Colonic mucosa (tissue), 4 donors: ENCODE results near the gene ARL6IP1. TPM values are rescaled to one million over a fixed set of nuclear protein-coding genes. Genes with fewer than 3 reads are reported as not detected.
A peak's percentile ranks its signal among the peaks of the same experiment; 100 is the strongest.

Experiments
- DNase-seq: peaks from one replicate; pipeline ENCODE4 v3.0.0-alpha.2; 2020
- H3K27ac ChIP-seq: fragments of 200-600 bp; one replicate; pipeline ENCODE4 v1.8.0; 2021
- H3K27me3 ChIP-seq: fragments of 200-600 bp; one replicate; pipeline ENCODE4 v1.8.0; 2021
- H3K36me3 ChIP-seq: fragments of 200-600 bp; one replicate; pipeline ENCODE4 v1.8.0; 2021
- H3K4me1 ChIP-seq: fragments of 200-600 bp; one replicate; pipeline ENCODE4 v1.8.0; 2021; ENCODE audit warnings: mild to moderate bottlenecking
- H3K4me3 ChIP-seq: fragments of 200-600 bp; one replicate; pipeline ENCODE4 v1.8.0; 2021
- H3K9ac ChIP-seq, 2 donors: one replicate each; pipeline ENCODE4 v1.7.0; 2013; ENCODE audit warnings: control low read depth in 2 of 2, low read depth in 2 of 2, low read length in 2 of 2
- H3K9me3 ChIP-seq: fragments of 200-600 bp; one replicate; pipeline ENCODE4 v1.8.0; 2021
- CTCF ChIP-seq: fragments of 200-600 bp; IDR thresholded peaks from one replicate; pipeline ENCODE4 v1.8.0; 2022; ENCODE audit warnings: antibody characterized with exemption, mild to moderate bottlenecking
- intact Hi-C: fragments of 100-400 bp; cut with DNase I; formaldehyde crosslinking; loops from one replicate; pipeline ENCODE4 v1.14.1; 2022
- total RNA-seq, 2 donors: library from RNA; stranded (reverse); fragmentation: NEBNext Ultra II Directional in 1 of 2; extraction: Animal tissue kit (Norgen Biotek cat#: 25700) in 1 of 2; gene quantifications; one replicate each; pipeline ENCODE4 v1.2.1, GENCODE V29; 2021
- donor health status: healthy.
- donor health status: DM: no; HTN: no; CAD: no.
- donor health status: DM: no; HTN: no; CAD: no.

Gene ARL6IP1
- total RNA-seq = 100 to 1,000 TPM; 205 to 251 TPM

GRCh38 chr16:18801145-18801972 lies at the start of gene ARL6IP1:
TSS of gene ARL6IP1 (minus strand) at chr16:18801549. CDS start at chr16:18801466, 83 bp downstream.
- H3K9me3 ChIP-seq = no peaks in the 10 kb centered on the region
- no peaks in the 10 kb centered on the region for H3K27me3 ChIP-seq
- TF ChIP-seq CTCF = peak; percentile 88
- intact Hi-C loops = no loop called here
- H3K36me3 ChIP-seq = peaks cover 4% of the 10 kb centered on the region
- H3K27ac ChIP-seq = peak within 1 kb of the TSS; percentile 90
- peak within 1 kb of the TSS; percentile 78 to 99 for H3K9ac ChIP-seq
- H3K4me3 ChIP-seq = peak within 1 kb of the TSS; percentile 92
- H3K4me1 ChIP-seq = peaks cover 4% of the 10 kb centered on the region
- DNase-seq = peak; percentile 99

GRCh38 chr16:18846416-18846815 lies 45.1 kb upstream of the ARL6IP1 start:
- intact Hi-C loops = no loop called here
- Histone ChIP-seq H3K27ac (no peak overlapping the region), H3K9me3 (no peaks in the 10 kb centered on the region), H3K4me3 (no peak overlapping the region), H3K9ac (no peak overlapping the region), H3K27me3 (no peaks in the 10 kb centered on the region), H3K36me3 (peaks cover 31% of the 10 kb centered on the region), H3K4me1 (no peaks in the 10 kb centered on the region)
- no peak for DNase-seq
- TF ChIP-seq CTCF = no peak

DNA sequence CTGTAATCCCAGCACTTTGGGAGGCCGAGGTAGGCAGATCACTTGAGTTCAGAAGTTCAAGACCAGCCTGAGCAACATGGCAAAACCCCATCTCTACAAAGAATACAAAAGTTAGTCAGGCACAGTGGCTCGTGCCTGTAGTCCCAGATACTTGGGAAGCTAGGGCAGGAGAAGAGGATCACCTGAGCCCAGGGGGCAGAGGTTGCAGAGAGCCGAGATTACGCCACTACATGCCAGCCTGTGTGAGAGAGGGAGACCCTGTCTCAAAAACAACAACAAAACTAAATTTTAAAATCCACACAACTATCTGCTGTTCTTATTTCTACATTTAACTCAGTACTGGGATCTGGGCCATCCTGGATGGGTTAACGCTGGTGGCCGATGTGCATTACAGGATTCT lies 41.2 kb upstream of the ARL6IP1 start:
- no peak for DNase-seq
- Histone ChIP-seq H3K27me3 (no peaks in the 10 kb centered on the region), H3K4me3 (no peak overlapping the region), H3K9me3 (no peaks in the 10 kb centered on the region), H3K27ac (no peak overlapping the region), H3K4me1 (no peaks in the 10 kb centered on the region), H3K36me3 (peaks cover 20% of the 10 kb centered on the region), H3K9ac (no peak overlapping the region)
- TF ChIP-seq CTCF = no peak
- intact Hi-C loops = no loop called here

DNA sequence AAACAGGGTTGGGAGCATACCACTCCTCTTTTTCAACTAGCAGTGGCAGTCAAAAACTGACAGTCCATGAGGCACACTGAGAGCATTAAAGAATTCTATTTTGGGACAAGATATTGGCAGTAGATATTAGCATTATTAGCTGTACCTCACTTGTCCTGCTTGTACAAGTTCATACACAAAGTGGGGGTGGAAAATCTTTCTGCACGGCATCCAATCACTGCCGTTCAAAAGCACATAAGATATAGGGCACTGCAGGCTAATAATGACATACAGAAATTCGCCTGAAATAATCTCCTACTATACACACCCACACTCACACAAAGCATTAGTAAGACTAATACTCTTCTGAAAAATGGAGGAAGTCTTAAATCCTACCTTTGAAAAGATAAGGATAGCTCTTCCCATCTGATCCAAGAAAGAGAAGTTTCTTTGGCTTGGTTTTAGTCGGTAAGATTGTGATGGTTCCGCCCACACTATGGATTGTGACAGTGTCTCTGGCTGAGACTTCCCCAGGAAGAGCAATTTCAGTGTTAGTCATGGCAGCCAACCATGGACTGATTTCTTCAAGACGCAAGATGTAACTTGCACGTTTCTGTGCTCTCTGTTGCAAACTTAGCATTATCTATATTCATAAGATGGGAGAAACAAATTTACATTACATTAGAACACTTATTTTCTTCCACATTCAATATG lies 40.6 kb upstream of the ARL6IP1 start:
- Histone ChIP-seq H3K27me3 (no peaks in the 10 kb centered on the region), H3K9ac (no peak overlapping the region), H3K36me3 (peaks cover 16% of the 10 kb centered on the region), H3K4me1 (no peaks in the 10 kb centered on the region), H3K4me3 (no peak overlapping the region), H3K27ac (no peak overlapping the region), H3K9me3 (no peaks in the 10 kb centered on the region)
- no peak for DNase-seq
- no peak for TF ChIP-seq CTCF
- intact Hi-C loops = no loop called here

DNA sequence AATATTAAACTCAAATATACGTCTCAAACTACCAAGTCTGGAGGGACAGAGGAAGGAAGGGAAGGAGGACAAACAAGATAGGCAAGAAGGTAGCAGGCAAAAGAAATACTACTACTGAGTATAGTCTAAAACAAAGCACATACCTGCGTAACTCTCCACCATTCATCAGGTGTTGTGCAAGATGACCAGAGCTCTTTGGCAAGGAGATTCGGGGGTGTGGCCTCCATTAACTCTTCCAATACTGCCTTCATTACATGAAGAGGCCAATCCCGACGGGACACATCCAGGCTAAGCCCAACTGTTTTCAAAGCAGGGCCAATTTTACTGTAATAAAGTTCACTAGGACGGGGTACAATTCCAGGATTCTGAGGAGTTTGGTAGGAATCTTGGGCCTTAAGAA lies 38.2 kb upstream of the ARL6IP1 start:
- intact Hi-C loops = no loop called here

More for the DNA sequence above, 38.2 kb upstream of the ARL6IP1 start:
- Histone ChIP-seq H3K27me3 (no peaks in the 10 kb centered on the region), H3K9ac (no peak overlapping the region), H3K27ac (no peak overlapping the region), H3K36me3 (peaks cover 32% of the 10 kb centered on the region), H3K9me3 (no peaks in the 10 kb centered on the region), H3K4me1 (peaks cover 5% of the 10 kb centered on the region), H3K4me3 (no peak overlapping the region)
- peak; percentile 58 for DNase-seq
- TF ChIP-seq CTCF = no peak
